ENCODE results near the gene TRIM67. TPM values are rescaled to one million over a fixed set of nuclear protein-coding genes. Genes with fewer than 3 reads are reported as not detected.
"Not testable (repeated sequence)": the region's sequence is repeated elsewhere in the genome, so short reads cannot be mapped to it uniquely, and the experiment has no call there.

The TRIM67 gene
- total RNA-seq, 1 donor from 2014 or later, result 0.58 TPM

DNA sequence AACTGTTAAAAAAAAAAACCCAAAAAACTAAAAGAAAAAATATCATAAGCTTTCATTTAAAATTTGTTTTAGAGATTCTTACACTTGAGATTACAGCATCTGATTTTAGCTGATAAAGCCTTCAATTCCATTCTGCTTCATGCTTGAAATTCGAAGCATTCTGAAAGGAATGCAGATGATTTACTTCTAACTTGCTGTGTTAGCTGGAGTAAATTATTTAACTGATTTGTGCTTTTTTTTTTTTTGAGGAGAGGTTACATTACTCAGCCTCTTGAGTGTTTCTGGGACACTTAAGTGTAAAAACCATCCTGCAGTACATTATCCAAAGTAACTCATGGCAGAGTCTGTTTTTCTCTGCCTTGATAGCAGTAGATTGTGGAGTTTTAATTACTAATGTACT lies 4.5 kb upstream of the TRIM67 start:
- no peak for DNase-seq (ENCODE audit: extremely low read depth, low read depth, low spot score)

- not testable (repeated sequence) for DNase-seq (ENCODE audit: extremely low read depth, low read depth, low spot score)
These were observed 3.7 kb upstream of the TRIM67 start for GRCh38 chr1:231158141-231158540.

DNA sequence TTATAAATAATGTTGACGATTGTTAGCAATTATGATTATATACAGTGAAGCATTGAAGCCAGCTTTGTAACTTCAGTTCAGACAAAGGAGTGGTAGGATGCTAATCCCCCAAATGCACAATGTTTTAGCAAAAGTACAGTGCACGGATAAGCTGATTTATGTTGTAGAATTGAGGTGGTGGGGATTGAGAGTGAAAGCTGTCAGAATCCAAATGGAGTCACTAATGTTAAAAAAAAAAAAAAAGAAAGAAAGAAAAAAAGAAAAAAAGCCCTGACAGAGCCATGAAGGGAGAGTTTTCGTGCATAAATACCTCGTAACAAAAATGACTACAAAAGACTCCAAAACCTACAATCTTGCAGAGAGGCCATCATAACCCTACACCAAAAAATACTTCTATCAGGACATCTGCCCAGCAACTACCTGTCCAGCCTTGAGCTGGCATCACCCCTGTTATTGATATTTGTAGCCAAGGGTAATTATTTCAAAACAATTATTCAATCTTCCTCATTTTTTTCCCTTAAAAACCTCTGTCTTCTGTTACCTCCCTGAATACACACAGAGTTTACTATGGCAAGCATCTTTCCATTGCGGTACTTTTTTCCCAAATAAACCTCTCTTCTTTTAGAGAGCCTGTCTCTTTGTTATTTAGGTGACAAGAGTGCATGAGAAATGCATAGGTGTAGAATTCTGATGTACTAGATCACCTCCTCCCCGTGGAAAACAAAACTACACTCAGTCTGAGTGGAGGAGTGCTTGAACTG lies 2.5 kb upstream of the TRIM67 start:
- no peak for DNase-seq (ENCODE audit: extremely low read depth, low read depth, low spot score)

DNA sequence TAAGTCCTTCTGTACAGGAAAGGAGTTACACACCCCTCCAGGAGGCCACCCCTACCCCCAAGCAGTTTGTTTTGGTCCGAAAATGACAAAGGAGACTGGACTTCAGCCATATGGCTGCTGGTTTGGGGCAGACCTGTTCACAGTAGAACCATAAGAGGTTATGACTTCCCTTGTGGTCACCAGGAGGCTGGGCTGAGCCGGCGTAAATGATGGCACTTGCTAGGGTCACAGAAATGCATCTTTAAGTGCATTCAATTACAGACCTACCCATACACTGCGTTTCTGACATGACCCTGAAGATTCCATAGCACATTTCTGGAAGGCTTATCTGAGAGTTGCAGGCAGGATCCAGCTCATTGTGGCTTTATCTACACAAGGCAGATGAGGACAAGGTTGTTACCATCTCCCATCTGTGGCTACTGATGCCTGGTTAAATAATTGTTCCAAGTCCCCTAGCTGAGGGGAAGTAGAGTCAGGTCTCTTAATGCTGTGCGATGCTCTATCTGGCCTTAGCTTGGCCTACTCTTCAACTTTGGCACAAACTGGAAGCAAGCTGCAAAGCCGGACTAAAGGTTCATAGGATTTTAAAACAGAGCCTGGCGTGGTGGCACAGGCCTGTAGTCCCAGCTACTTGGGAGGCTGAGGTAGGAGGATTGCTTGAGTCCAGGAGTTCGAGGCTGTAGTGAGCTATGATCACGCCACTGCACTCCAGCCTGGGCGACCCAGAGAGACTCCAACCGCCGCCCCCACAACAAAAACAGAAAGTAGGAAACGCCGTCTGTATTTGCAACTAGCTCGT lies 1.7 kb upstream of the TRIM67 start:
- DNase-seq (ENCODE audit: extremely low read depth, low read depth, low spot score), result no peak

DNA sequence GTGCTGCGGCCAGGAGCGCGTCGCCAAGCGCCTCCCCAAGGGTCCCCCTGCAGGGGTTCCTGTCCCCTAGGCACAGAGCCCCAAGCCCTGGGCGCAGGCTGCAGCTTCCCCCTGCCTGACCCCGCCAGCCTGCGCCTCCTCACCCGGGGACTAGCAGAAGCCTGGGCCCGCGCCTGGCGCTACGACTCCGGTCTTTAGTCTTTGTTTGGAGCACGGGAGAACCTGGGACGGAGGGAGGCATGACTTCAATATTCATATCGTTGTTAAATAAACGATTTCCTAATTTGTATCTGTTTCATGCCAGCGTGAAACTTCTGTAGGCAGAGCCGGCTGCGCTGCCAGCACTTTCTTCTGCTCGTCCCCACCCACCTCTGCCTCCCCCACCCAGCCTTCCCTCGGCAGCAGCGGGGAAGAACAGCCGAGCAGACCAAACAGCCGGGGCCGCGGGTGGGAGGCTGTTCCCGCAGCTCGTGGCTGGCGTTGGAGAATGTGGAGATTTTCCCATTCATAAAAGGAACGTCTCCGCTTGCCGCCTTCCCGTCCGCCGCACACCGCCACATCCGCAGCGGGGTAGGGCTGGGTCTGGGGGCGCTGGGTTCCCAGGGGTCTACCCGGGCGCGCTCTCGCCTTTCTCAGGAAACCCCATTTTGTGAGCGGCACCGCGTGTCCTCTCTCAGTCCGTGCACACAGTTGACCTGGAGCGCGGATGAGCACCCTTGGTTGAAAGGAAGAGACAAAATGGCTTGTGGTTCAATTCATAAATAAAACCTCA lies 777 bp upstream of the TRIM67 start:
- DNase-seq (ENCODE audit: extremely low read depth, low read depth, low spot score), result no peak

- no peak for DNase-seq (ENCODE audit: extremely low read depth, low read depth, low spot score)
These were observed 575 bp downstream of the TRIM67 start for GRCh38 chr1:231162297-231162969.

GRCh38 chr1:231162970-231163829 lies 1.3 kb downstream of the TRIM67 start:
- DNase-seq (ENCODE audit: extremely low read depth, low read depth, low spot score), result no peak

DNA sequence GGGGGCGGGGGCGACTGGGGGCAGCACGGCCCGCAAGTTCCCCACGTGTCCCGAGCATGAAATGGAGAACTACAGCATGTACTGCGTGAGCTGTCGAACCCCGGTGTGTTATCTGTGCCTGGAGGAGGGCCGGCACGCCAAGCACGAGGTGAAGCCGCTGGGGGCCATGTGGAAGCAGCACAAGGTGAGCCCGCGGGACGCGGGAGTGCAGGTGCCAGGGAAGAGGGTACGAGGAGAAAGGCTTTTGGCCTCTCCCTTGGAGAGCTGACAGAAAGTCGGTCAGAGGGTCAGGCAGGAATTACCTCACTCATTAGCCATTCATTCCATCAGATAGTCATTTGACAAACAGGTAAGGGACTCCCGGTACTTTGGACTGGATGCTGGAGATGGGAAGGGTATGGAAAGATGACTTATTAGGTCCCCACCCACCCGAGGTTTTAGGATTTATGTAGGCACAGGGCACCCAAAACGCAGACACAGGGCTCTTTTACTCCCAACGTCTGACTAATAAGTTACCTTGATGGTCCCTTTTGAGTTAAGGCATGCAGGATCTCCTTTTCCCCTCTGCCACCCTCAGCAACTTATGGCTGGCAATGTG lies 2.1 kb downstream of the TRIM67 start:
- DNase-seq (ENCODE audit: extremely low read depth, low read depth, low spot score), result no peak

DNA sequence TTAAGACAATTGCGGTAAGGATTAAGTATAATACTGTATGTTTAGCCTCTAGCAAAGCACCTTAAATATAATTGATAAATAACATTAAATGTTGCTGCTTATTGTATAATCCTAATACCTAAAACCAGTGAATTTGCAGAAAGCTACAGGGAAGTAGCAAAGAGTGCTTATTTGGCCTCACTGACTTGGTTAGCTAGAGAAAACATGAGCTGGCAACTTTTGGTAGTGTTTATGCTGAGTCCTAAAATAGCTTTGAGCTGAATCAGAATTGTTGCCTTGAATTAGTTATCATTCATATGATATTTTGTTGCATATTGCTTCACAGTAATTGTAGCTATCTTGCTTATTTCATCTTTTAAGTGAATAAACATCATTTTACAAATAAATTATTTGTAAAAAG lies 3.5 kb downstream of the TRIM67 start:
- no peak for DNase-seq (ENCODE audit: extremely low read depth, low read depth, low spot score)

- DNase-seq (ENCODE audit: extremely low read depth, low read depth, low spot score), result no peak
These were observed 4.5 kb downstream of the TRIM67 start for GRCh38 chr1:231166398-231166797.

DNA sequence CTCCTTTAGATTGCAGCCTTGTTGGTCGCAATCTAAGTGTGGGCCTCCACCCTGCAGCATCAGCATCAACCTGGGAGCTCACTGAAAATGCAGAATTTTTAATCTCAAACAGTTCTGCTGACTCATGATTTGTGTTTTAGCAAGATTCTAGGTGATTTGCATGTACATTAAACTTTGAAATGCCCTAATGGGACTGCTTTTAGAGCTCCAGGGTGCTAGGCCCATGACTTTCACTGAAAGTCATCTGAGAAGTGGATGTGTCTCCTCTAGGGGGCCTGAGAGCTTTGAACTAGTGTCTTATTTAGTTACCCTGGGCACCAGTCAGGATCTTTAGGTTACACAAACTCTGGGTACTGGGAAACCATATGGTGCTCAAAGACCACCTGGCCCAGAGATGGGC lies 9.0 kb downstream of the TRIM67 start:
- DNase-seq (ENCODE audit: extremely low read depth, low read depth, low spot score), result no peak

DNA sequence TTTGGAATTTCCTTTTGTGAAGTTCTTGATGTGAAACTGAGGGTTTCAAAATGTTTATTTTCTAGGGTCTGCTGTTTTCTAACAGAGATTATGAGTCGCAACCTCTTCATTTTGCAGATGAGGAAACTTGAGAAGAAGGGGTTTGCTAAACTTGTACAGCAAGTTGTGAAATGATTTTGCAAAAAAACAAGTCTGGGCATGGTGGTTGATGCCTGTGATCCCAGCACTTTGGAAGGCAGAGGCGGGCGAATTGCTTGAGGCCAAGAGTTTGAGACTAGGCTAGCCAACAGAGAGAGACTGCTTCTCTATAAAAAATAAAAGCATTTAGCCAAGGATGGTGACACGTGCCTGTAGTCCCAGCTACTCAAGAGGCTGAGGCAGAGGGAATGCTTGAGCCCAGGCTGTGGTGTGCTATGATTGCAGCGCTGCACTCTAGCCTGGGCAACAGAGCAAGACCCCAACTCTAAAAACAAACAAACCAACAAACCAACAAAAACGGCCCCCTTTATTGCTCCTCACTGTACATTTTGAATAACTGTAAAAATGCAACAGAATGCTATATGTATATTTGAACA lies 9.9 kb downstream of the TRIM67 start:
- no peak for DNase-seq (ENCODE audit: extremely low read depth, low read depth, low spot score)

GRCh38 chr1:231172411-231172810 lies 10.6 kb downstream of the TRIM67 start:
- DNase-seq (ENCODE audit: extremely low read depth, low read depth, low spot score), result no peak

DNA sequence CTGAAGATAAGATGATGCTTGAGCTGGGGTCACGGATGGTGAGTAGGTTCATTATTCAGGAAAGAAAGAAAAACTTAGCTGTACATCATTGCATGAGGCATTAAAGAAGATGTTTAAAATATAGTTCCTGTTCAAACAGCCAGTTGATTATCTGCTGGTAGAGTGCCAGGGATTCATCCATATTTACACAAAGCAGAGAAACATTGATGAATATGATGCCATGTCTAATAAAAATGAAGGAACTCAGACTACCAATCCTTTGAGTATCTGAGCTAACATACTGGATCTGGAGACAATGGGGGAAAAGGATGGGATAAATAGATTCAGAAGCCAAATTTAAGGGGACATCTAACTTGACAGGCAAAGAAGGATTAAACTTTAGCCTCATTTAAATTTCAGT lies 14.6 kb downstream of the TRIM67 start:
- no peak for DNase-seq (ENCODE audit: extremely low read depth, low read depth, low spot score)

- no peak for DNase-seq (ENCODE audit: extremely low read depth, low read depth, low spot score)
These were observed 15.4 kb downstream of the TRIM67 start for GRCh38 chr1:231177226-231177625.

- DNase-seq (ENCODE audit: extremely low read depth, low read depth, low spot score), result no peak
These were observed 16.1 kb downstream of the TRIM67 start for GRCh38 chr1:231177936-231178335.

- DNase-seq (ENCODE audit: extremely low read depth, low read depth, low spot score), result no peak
These were observed 17.1 kb downstream of the TRIM67 start for GRCh38 chr1:231178970-231179369.

DNA sequence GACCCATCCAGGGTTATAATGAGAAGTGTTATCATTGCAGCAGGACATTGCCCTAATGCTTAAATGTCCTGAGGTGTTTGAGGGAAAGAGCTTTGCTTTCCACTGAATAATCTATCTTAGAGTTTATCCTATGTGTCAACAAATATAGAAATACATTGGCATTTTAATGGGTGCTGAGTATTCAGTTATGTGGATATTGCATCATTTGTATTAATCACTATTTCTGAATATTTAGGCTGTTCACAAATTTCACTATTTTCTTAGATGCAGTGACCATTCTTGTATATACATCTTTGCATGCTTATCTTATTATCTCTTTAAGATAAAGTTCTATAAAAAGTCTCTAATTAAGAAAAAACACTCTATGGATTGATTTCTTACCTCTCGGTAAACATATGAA lies 18.2 kb downstream of the TRIM67 start:
- no peak for DNase-seq (ENCODE audit: extremely low read depth, low read depth, low spot score)

DNA sequence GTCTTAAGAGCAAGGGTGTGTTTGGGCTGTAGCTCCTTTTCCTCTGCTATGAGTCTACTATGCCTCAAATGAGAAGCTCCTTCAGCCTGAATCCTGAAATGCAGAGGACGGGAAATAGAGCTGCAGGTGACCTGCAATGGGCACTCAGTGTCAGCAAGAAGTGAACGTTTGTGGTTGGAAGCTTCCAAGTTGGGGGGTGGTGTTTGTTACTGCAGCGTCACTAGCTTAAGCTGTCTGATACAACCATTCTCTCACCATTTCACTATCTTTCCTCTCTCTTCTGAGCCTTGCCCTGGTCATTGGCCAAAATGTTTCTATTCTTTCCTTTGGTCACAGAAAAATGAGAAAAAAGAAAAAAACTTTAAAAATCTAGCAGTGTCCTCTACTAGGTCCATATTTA lies 19.4 kb downstream of the TRIM67 start:
- no peak for DNase-seq (ENCODE audit: extremely low read depth, low read depth, low spot score)

All from glomerular endothelial cell (primary cell).